SK-N-SH treated with all-trans-retinoic acid at 6 μM for 48 hours (cell line): Measurements from ENCODE around the gene CRABP1.

Experiments used
- ATAC-seq: fragments of 200-7000 bp; cut with Tn5 transposase; 3 replicates; pipeline ENCODE4 v1.9.1; 2020; ENCODE audit warnings: mild to moderate bottlenecking, moderate library complexity
- ARNTL ChIP-seq: fragments of 450-650 bp; formaldehyde crosslinking; IDR thresholded peaks from 2 replicates; pipeline ENCODE4 v1.5.0; 2020; ENCODE audit warnings: low read depth, mild to moderate bottlenecking, moderate library complexity, borderline replicate concordance
- CREB5 ChIP-seq: fragments of 250-450 bp; sonication (Bioruptor Pico); IDR thresholded peaks from 2 replicates; pipeline ENCODE4 v1.5.1; 2020; ENCODE audit warnings: low read depth, mild to moderate bottlenecking, moderate library complexity
- CSDC2 ChIP-seq: fragments of 250-450 bp; sonication (Bioruptor Pico); IDR thresholded peaks from 2 replicates; pipeline ENCODE4 v1.5.0; 2020; ENCODE audit warnings: mild to moderate bottlenecking, moderate library complexity
- ESRRG ChIP-seq: fragments of 250-450 bp; sonication (Bioruptor Pico); IDR thresholded peaks from 2 replicates; pipeline ENCODE4 v1.6.1; 2021; ENCODE audit warnings: mild to moderate bottlenecking
- GLIS3 ChIP-seq: fragments of 250-450 bp; sonication (Bioruptor Pico); IDR thresholded peaks from 2 replicates; pipeline ENCODE4 v1.5.0; 2020; ENCODE audit warnings: mild to moderate bottlenecking, moderate library complexity
- ISL1 ChIP-seq: fragments of 250-450 bp; sonication (Bioruptor Pico); IDR thresholded peaks from 2 replicates; pipeline ENCODE4 v2.1.2; 2022; ENCODE audit warnings: mild to moderate bottlenecking, moderate library complexity
- OSR1 ChIP-seq: fragments of 250-450 bp; sonication (Bioruptor Pico); IDR thresholded peaks from 2 replicates; pipeline ENCODE4 v1.8.0; 2022; ENCODE audit warnings: moderate library complexity, mild to moderate bottlenecking, inconsistent platforms
- POU6F1 ChIP-seq: fragments of 250-450 bp; sonication (Bioruptor Pico); IDR thresholded peaks from 2 replicates; pipeline ENCODE4 v1.8.0; 2021; ENCODE audit warnings: low read depth, mild to moderate bottlenecking, moderate library complexity, borderline replicate concordance
- RARB ChIP-seq: fragments of 250-450 bp; sonication (Bioruptor Pico); IDR thresholded peaks from 2 replicates; pipeline ENCODE4 v1.8.0; 2021; ENCODE audit warnings: mild to moderate bottlenecking, moderate library complexity
- SNAI2 ChIP-seq: fragments of 250-450 bp; sonication (Bioruptor Pico); IDR thresholded peaks from 2 replicates; pipeline ENCODE4 v1.5.0; 2020; ENCODE audit warnings: mild to moderate bottlenecking, moderate library complexity
- TCF4 ChIP-seq: fragments of 250-450 bp; sonication (Bioruptor Pico); IDR thresholded peaks from 2 replicates; pipeline ENCODE4 v1.8.0; 2021; ENCODE audit warnings: mild to moderate bottlenecking, moderate library complexity, borderline replicate concordance
- TOX ChIP-seq: fragments of 250-450 bp; sonication (Bioruptor Pico); IDR thresholded peaks from 2 replicates; pipeline ENCODE4 v1.8.0; 2021; ENCODE audit warnings: mild to moderate bottlenecking, moderate library complexity, borderline replicate concordance
- TSHZ2 ChIP-seq: fragments of 250-450 bp; sonication (Bioruptor Pico); IDR thresholded peaks from 2 replicates; pipeline ENCODE4 v1.5.0; 2020; ENCODE audit warnings: mild to moderate bottlenecking, moderate library complexity
- ZC3H10 ChIP-seq: fragments of 250-450 bp; sonication (Bioruptor Pico); IDR thresholded peaks from 2 replicates; pipeline ENCODE4 v1.5.1; 2021; ENCODE audit warnings: mild to moderate bottlenecking, moderate library complexity
- ZFP3 ChIP-seq: fragments of 250-450 bp; sonication (Bioruptor Pico); IDR thresholded peaks from 2 replicates; pipeline ENCODE4 v1.5.0; 2020; ENCODE audit warnings: mild to moderate bottlenecking, moderate library complexity
- ZFP30 ChIP-seq: fragments of 450-650 bp; formaldehyde crosslinking; IDR thresholded peaks from 2 replicates; pipeline ENCODE4 v1.5.0; 2022; ENCODE audit warnings: mild to moderate bottlenecking, moderate library complexity
- ZNF565 ChIP-seq: fragments of 450-650 bp; formaldehyde crosslinking; conservative IDR thresholded peaks from 2 replicates; pipeline ENCODE4 v1.5.0; 2020; ENCODE audit warnings: low read depth, mild to moderate bottlenecking, moderate library complexity
- ZNF70 ChIP-seq: fragments of 450-650 bp; formaldehyde crosslinking; IDR thresholded peaks from 2 replicates; pipeline ENCODE4 v1.5.0; 2020; ENCODE audit warnings: mild to moderate bottlenecking, moderate library complexity
- ZNF8 ChIP-seq: fragments of 450-650 bp; formaldehyde crosslinking; IDR thresholded peaks from 2 replicates; pipeline ENCODE4 v1.5.0; 2020; ENCODE audit warnings: mild to moderate bottlenecking, moderate library complexity
- TF ChIP-seq, protein P1 (sequence below): fragments of 250-450 bp; sonication (Bioruptor Pico); IDR thresholded peaks from 2 replicates; pipeline ENCODE4 v1.8.0; 2020; ENCODE audit warnings: mild to moderate bottlenecking, moderate library complexity, borderline replicate concordance
- TF ChIP-seq, protein P2 (sequence below): fragments of 250-450 bp; sonication (Bioruptor Pico); IDR thresholded peaks from 2 replicates; pipeline ENCODE4 v1.5.1; 2021; ENCODE audit warnings: mild to moderate bottlenecking, moderate library complexity

The CRABP1 gene

DNA sequence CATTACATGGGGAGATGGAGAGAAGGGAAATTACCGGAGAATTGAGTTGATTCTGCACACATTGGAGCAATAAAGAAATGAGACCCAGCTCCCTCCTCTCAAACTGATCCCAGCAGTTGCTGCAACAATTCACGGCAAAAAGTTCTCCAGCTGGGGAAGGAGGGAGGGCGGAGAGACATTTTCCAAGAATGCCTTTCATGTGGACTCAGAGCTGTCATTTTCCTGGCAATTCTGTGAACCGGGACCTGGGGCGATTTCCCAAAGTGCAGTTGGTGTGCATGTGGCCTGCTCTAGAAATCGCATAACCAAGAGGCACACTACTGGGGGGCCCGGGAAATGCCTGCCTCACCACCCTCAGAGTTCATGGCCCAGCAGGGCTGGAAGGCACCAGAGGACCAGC, 49.2 kb downstream of the CRABP1 start:
- no peak for TF ChIP-seq ZFP30 (CRISPR knock-in tag)
- no peak for TF ChIP-seq CREB5
- no peak for TF ChIP-seq ZNF8
- TF ChIP-seq TCF4 (CRISPR knock-in tag): no peak
- no peak for TF ChIP-seq TOX (CRISPR knock-in tag)
- no peak for TF ChIP-seq ESRRG
- TF ChIP-seq, protein P1, sequence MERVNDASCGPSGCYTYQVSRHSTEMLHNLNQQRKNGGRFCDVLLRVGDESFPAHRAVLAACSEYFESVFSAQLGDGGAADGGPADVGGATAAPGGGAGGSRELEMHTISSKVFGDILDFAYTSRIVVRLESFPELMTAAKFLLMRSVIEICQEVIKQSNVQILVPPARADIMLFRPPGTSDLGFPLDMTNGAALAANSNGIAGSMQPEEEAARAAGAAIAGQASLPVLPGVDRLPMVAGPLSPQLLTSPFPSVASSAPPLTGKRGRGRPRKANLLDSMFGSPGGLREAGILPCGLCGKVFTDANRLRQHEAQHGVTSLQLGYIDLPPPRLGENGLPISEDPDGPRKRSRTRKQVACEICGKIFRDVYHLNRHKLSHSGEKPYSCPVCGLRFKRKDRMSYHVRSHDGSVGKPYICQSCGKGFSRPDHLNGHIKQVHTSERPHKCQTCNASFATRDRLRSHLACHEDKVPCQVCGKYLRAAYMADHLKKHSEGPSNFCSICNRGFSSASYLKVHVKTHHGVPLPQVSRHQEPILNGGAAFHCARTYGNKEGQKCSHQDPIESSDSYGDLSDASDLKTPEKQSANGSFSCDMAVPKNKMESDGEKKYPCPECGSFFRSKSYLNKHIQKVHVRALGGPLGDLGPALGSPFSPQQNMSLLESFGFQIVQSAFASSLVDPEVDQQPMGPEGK (CRISPR knock-in tag): no peak
- no peak for TF ChIP-seq OSR1 (CRISPR knock-in tag)
- TF ChIP-seq CSDC2 (CRISPR knock-in tag): no peak
- TF ChIP-seq GLIS3 (CRISPR knock-in tag): no peak
- TF ChIP-seq RARB (CRISPR knock-in tag): no peak
- no peak for TF ChIP-seq TSHZ2 (CRISPR knock-in tag)
- TF ChIP-seq POU6F1 (CRISPR knock-in tag): no peak
- TF ChIP-seq ZNF70: no peak
- no peak for TF ChIP-seq SNAI2
- no peak for TF ChIP-seq ARNTL (CRISPR knock-in tag)
- TF ChIP-seq, protein P2, sequence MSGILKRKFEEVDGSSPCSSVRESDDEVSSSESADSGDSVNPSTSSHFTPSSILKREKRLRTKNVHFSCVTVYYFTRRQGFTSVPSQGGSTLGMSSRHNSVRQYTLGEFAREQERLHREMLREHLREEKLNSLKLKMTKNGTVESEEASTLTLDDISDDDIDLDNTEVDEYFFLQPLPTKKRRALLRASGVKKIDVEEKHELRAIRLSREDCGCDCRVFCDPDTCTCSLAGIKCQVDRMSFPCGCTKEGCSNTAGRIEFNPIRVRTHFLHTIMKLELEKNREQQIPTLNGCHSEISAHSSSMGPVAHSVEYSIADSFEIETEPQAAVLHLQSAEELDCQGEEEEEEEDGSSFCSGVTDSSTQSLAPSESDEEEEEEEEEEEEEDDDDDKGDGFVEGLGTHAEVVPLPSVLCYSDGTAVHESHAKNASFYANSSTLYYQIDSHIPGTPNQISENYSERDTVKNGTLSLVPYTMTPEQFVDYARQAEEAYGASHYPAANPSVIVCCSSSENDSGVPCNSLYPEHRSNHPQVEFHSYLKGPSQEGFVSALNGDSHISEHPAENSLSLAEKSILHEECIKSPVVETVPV: no peak
- TF ChIP-seq ZFP3 (CRISPR knock-in tag): no peak
- TF ChIP-seq ZC3H10 (CRISPR knock-in tag): no peak
- no peak for ATAC-seq

DNA sequence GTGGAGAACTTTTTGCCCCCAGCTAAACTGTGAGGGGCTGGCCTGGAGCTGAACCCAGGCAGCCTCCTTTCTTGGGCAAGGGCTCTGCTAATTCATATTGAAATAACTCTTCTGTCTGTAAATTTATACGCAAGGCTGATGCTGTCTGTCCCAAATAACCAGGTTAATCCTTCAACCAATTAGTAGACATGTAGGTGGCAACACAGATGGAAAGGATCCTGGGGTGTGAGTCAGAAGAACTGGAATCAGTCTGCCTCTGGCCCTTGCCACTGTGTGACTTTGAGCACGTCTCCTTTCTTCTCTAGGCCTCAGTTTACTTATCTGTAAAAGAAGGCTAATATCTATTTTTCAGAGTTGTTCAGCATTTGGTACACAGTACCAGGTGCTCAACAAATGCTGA, 49.6 kb downstream of the CRABP1 start:
- no peak for ATAC-seq
- no peak for TF ChIP-seq ZNF8
- TF ChIP-seq TOX (CRISPR knock-in tag): no peak
- TF ChIP-seq RARB (CRISPR knock-in tag): no peak
- TF ChIP-seq ZFP3 (CRISPR knock-in tag): no peak
- TF ChIP-seq TCF4 (CRISPR knock-in tag): no peak
- no peak for TF ChIP-seq ESRRG
- TF ChIP-seq ZNF565 (CRISPR knock-in tag): no peak
- no peak for TF ChIP-seq ZC3H10 (CRISPR knock-in tag)
- TF ChIP-seq ISL1 (CRISPR knock-in tag): no peak
- TF ChIP-seq ARNTL (CRISPR knock-in tag): no peak
- no peak for TF ChIP-seq GLIS3 (CRISPR knock-in tag)
- TF ChIP-seq ZNF70: no peak
- TF ChIP-seq ZFP30 (CRISPR knock-in tag): no peak
- TF ChIP-seq, all 23 proteins: peak for 0

- no peak for ATAC-seq
- TF ChIP-seq RARB (CRISPR knock-in tag) (no peak), ZNF8 (no peak), ZFP30 (CRISPR knock-in tag) (no peak), ISL1 (CRISPR knock-in tag) (no peak), SNAI2 (no peak)
Observed at GRCh38 chr15:78390242-78390641, 50.1 kb downstream of the CRABP1 start.
